GM23248 (cell line): ENCODE results near the gene XIST.

ENCODE experiments used
- EZH2 ChIP-seq: fragments of 200-600 bp; sonication (generic); IDR thresholded peaks from 2 replicates; pipeline ENCODE4 v1.6.1; 2018; ENCODE audit warnings: antibody characterized with exemption, mild to moderate bottlenecking; ENCODE audit not compliant: insufficient read depth, poor library complexity, severe bottlenecking
- EZH2phosphoT487 ChIP-seq: fragments of 200-600 bp; sonication (generic); IDR thresholded peaks from 2 replicates; pipeline ENCODE4 v1.6.1; 2018; ENCODE audit warnings: antibody characterized with exemption, moderate library complexity, mild to moderate bottlenecking, low read depth; ENCODE audit not compliant: insufficient read depth

DNA sequence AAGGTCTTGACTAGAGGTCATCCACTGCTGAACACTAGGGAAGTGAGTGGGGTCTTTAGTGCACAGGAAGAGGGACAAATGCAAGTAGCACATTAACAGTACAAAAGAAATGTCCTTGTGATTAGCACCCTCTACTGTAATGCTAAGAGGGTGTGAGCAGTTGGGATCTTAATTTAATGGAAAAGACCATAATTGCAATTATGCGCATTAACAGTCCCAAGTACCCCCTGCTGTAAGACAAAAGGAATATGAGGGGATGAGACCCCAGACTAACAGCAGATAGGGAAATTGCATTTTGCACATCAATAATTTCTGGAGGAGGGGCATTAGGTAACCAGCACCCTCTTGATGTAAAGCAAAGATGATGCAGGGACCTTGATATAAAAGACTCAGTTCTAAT, 4.5 kb downstream of the XIST start:
- TF ChIP-seq EZH2 = no peak
- no peak for TF ChIP-seq EZH2phosphoT487
